Activated CD4-positive, CD25-positive, alpha-beta regulatory T cell treated with anti-CD3 and anti-CD28 coated beads, Interleukin-2, amount 50 U/mL, for 72 hours (primary cell): ENCODE measurements around the gene ATP5F1B.

ENCODE experiments used
- DNase-seq: peaks from one replicate; pipeline ENCODE4 v3.0.0; 2021

The ATP5F1B gene

DNA sequence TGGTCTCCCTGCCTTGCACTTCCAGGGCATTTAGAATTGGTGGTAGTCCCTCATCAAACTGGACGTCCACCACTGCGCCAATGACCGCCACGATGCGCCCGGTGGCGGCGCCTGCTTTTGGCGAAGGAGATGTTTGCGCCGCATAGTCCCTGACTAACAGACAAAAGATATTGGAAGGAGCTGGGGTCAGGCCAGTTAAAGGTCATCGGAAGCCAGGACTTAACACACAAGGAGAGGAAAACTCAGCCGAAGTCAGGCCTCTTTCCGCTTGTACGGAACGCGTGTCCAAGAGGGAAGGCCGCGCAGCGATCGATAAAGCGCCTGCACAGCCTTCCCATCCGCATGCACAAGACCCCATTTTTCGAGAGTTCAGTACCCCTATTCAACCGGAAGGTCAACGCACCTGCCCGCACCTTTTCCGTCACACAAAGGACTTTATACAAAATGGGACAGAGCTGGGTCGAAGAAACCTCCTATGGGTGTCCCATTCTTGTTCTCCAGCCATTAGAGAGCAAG lies 525 bp downstream of the ATP5F1B start:
- no peak for DNase-seq

DNA sequence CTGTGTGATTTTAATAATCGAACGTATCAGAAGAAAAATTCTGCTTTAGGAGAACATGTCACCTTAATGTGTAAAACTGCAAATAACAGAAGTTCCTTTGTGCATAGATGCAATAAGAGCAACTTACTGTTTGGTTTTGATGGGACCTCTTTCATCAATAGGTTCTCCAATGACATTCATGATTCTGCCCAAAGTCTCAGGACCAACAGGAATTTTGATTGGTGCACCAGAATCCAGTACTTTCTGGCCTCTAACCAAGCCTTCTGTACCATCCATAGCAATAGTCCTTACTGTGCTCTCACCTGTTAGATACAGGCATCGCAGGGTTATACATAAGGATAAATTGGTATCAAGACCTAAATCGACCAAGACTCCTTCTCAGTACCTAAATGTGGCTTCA lies 1.1 kb downstream of the ATP5F1B start:
- DNase-seq = no peak

GRCh38 chr12:56641219-56641618 lies 4.6 kb downstream of the ATP5F1B start:
- no peak for DNase-seq

DNA sequence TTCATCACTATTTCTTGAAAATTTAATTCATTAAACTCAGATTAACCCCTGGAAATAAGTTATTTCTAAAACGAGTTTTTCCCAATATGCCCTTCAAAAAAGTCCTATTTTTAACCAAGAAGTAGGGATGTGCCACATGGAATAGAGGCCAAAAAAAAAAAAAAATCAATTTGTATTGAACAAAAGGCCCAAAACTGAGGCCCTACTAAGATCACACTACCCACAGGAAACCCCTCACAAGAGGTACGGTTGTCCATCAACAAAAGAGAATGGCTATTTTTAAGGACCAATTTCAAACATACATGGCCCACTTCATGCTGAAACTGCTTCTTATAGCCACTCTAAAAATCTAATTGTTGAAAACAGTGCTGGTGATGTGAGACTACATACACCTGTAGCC lies 8.2 kb downstream of the ATP5F1B start:
- no peak for DNase-seq

- peak; percentile 71 for DNase-seq
These were observed 8.9 kb downstream of the ATP5F1B start for GRCh38 chr12:56636675-56637540.

- peak; percentile 69 for DNase-seq
These were observed 9.7 kb downstream of the ATP5F1B start for GRCh38 chr12:56635806-56636674.

GRCh38 chr12:56634837-56635791 lies 10.7 kb downstream of the ATP5F1B start:
- DNase-seq = peak; percentile 72

DNA sequence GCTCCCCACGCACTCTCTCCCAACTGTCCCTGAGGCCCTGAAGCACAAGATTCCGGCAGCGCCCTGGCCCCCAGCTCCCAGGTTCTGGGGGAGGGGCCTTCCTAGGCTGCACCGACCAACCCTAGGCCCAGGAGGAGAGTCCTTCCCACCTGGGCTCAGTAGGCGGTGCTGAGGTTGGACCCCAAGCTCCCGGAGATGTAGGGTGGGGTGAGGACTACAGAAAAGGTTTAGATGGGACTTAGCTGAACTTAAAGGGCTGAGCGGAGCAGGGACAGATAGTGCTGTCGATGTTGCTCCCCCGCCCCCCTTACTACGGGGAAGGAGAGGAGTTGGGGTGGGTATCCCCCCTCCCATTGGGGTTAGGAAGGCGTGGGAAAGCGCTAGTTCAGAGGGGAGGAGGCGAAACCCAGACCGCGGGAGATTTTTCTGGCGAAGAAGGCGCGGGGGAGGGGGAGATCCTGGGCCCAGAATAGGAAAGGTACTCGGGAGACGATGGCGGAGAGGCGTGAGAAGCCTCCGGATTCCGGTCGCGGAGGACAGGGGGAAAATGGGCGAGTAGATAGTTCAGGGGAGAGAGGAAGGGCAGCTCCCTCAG lies 11.4 kb downstream of the ATP5F1B start:
- DNase-seq = no peak

DNA sequence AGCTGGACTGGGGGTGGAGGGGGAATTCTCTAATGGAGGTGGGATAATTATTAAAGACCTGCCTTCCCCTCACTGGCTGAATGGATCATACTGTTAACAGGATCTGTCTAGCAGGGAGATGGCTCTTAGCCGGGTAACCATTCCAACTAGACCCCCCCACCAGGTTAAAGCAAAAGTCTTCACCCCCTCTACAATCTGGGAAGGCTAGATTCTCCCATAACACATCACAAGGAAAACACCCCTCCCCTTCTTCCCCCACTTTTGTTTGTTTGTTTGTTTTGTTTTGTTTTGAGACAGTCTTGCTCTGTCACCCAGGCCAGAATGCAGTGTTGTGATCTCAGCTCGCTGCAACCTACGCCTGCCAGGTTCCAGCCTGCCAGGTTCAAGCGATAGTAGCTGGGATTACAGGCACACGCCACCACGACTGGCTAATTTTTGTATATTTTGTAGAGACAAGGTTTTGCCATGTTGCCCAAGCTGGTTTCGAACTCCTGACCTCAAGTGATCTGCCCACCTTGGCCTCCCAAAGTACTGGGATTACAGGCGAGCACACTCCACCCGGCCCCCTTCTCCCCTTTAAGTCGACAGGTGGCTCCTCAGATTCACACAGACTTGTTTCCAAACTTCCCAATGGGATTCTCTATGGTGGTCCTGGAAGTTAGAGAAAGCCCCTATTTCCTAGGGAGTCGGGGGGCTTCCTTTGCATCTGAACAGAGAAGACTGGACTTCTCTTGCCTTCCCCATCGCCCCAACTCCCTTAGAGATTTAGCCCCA lies 12.1 kb downstream of the ATP5F1B start:
- no peak for DNase-seq

DNA sequence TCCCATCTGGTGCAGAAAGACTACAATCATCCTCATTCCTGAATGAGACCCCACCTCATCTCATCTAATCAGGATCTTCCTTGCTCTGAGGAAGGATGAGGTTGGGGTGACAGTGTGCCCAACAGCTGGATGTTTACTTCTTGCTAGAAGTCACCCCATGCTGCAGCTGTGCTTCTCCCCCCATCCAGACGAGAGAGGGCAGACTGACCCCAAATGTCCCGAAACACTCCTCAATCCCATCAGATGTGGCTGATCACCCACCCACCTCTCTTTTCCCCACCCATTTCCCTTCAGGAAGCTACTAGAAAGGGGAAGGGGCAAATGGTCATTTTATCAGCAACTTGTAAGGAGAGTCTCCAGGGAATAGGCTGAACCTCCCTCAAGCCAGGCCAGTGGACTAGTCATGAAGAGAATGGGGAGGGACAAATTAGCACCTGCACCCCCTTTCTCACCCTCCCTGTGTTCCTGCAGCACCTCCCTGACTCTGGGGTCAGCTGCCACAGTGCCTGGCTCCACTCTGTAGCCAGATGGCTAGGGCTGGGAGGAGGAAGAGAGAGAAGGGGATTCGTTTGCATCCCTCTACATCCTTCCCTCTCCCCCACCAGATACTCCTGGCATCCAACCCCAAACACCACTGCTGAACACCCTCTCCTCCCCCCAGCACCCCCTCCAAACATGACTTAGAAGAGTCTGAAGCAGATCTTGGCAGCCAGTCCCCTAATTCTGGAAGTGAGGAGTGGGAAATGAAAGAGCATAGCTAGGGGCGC lies 12.9 kb downstream of the ATP5F1B start:
- no peak for DNase-seq

DNA sequence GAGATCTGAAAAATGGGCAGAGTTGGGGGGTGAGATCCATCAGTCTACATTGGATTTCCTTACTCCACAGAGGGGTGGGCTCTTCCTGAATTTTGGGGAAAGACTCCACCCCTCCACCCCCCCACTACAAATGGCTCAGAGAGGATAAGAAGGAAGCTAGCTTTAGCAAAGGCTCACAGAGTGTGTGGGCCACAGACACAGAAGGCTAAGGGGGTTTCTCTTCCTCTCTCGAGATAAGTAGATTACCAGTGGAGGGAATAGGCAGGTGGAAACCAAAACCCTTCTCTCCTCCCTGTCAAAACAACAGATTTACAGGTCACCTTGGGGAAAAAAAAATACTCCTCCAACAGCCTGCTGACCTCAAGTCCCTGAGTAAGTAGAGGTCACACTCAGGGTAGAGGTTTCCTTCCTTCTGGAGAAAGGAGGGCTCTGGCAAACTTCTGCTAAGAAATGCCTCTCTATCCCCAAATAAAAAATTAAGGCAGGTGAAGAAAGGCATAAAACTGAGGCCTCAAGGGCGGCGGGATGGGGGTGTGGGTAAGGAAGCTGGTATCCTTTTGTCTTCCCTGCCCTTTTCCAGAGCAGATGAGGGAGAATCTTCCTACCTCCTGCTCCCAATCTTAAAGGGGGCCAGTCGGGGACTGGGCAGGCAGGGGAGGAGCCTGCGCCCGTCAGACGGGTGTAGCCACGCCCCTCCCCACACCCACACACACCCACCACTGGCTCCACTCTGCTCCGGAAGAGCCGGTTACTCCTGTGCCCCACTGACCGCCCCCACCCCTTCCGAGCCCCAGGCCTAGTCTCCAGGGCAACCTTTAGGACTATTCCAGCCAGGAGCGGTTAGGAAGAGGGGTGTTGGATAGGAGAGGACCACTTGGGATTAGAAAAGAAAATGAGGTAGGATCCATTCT lies 13.7 kb downstream of the ATP5F1B start:
- peak; percentile 55 for DNase-seq

DNA sequence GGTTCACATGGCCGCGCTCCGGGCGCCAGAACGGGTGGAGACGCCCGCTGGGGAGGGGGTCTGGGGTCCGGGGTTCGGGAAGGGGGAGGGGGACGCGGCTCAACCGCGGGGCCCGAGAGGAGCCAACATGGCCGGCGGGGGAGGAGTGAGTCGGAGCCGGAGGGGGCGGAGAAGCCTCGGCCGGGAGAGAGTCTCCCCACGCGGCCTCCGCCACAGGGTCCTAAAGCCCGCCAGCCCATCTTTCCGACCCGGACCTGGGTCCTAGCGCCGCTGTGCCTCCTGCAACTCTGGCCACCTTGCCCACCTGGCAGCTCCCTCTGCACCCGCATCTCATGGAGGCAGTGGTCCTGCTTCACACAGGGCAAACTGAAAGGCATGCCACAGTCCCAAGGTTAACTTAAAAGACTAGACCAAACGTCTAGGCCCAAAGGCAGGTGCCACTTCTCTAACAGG lies 15.6 kb downstream of the ATP5F1B start, which contains the start of gene BAZ2A:
Gene BAZ2A, minus strand, starts transcription at position 147 of the 453 bp plus-strand sequence. CDS start 12,796 bp downstream, outside the sequence.
- peak; percentile 80 for DNase-seq

- DNase-seq = peak; percentile 59
These were observed 16.2 kb downstream of the ATP5F1B start for GRCh38 chr12:56629459-56630179.

DNA sequence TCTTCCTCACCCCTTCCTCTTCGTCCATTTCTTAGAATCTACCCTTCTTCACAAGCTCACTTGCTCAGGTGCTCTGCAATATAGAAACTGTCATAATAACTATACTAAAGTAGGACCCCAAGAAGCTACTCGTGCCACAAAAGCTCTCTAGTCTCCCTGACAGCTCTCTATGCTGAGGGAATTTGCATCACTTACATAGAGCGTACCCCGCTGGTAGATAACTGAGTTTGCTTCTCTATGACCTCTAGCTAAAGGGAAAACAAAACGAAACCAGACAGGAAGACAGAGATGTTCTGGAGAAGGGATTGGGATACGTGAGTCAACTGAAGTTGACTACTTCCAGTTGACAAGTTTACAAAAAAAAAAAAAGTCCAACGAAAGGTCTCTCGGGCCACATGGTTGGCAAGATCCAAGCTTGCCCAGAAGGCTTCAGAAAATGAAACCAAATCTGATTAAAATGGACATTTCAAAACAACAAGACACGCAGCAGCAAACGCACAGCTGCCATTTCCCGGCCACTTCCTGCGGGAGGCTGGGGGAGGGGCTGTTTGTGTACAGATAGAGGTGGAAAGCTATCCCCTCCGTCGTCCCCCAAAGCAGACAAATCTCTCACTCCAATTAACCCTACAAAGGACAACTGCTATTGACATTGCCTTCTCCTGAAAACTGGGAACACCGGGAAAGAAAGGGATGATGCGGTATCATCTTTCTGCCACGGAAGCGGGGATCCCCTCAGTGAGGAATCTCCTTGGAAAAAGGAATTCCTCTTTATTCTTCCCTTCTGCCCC lies 16.9 kb downstream of the ATP5F1B start:
- peak; percentile 70 for DNase-seq

- DNase-seq = no peak
These were observed 19.1 kb downstream of the ATP5F1B start for GRCh38 chr12:56626701-56627100.

GRCh38 chr12:56622535-56622934 lies 23.2 kb downstream of the ATP5F1B start:
- no peak for DNase-seq

DNA sequence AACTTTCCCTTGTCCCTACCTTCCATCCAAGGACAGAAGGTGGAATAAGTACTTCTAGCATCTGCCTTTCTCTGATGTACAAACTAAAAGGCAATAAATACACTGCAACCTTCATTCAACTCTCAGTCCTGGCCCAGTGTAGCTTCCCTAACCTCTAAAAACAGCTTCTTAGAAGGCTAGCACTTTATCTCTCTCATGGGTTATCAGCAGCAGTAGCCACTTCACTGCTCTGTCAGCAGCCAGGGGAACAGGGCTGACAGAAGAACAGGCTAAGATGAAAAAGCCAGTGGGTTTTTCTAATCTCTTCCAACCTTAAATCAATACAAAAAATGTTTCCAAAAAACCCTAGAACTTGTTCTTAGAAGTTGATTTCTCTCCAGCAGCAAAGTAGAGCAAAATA lies 28.9 kb downstream of the ATP5F1B start:
- DNase-seq = no peak
